ENCODE results near the gene ATG10. TPM values are rescaled to one million over a fixed set of nuclear protein-coding genes. Genes with fewer than 3 reads are reported as not detected.

ATG10 gene
- total and polyA plus RNA-seq, 11 donors = 2.7 to 10.7 (median 5.7) TPM

DNA sequence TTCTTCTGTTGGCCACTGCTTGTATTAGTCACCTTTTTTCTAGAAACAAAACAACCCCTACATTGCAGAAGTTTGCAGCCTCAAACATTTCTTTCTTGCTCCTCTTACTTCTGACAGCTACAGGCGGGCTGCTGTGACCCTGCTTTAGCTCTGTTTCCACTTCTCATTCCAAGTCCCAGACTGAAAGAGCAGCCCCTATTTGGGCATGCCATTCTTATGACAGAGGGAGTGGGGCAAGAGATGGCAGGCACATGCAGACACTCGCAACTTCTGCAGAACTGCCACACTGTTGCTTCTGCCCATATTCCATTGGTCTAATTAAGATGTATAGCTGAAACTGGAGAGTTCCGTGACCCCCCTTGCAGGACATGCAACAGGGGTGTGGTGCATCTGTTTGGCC, 325.9 kb downstream of the ATG10 start:
- H3K4me1 ChIP-seq = peaks cover 0 to 7% (median 0%) of the 10 kb centered on the region in 12 donors
- ATAC-seq = peak in 1 of 4 donors; percentile 84
- no peaks in the 10 kb centered on the region for H3K36me3 ChIP-seq
- no peaks in the 10 kb centered on the region for H3K9me3 ChIP-seq
- TF ChIP-seq, protein P1, sequence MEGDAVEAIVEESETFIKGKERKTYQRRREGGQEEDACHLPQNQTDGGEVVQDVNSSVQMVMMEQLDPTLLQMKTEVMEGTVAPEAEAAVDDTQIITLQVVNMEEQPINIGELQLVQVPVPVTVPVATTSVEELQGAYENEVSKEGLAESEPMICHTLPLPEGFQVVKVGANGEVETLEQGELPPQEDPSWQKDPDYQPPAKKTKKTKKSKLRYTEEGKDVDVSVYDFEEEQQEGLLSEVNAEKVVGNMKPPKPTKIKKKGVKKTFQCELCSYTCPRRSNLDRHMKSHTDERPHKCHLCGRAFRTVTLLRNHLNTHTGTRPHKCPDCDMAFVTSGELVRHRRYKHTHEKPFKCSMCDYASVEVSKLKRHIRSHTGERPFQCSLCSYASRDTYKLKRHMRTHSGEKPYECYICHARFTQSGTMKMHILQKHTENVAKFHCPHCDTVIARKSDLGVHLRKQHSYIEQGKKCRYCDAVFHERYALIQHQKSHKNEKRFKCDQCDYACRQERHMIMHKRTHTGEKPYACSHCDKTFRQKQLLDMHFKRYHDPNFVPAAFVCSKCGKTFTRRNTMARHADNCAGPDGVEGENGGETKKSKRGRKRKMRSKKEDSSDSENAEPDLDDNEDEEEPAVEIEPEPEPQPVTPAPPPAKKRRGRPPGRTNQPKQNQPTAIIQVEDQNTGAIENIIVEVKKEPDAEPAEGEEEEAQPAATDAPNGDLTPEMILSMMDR (IDR thresholded peaks at IDR 0.05) = no peak
- no peak for TF ChIP-seq POLR2A (IDR thresholded peaks at IDR 0.05)
- WGBS, 4 donors = 60 to 64% (median 61%) methylated on average over 3 of the region's 3 CpGs
- no peak overlapping the region for H3K4me3 ChIP-seq
- intact Hi-C loops (cut with DNase I) = no loop called here
- DNase-seq = no peak
- peak overlapping the region in 1 of 12 donors; percentile 21 for H3K27ac ChIP-seq
- H3K27me3 ChIP-seq = no peaks in the 10 kb centered on the region

DNA sequence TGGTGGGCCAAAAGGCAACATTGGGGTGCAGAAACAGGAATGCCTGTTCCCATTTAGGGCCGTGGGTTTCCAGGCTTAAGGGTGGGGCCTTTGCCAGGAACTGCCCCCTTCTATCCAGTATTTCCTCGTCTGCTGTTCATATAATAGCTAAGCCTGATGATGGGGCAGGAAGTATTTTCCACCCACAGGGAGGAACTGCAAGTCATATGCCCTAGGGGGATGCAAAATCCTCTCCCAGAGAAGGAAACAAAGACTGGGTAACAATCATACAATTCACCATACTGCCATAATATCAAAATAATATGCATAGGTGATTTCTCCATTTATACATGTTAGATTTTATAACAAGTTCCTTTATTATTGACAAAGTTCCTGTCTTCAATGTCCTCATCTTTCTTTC, 326.8 kb downstream of the ATG10 start:
- intact Hi-C loops (cut with DNase I) = no loop called here
- ATAC-seq (no peak), DNase-seq (no peak)
- no peak for TF ChIP-seq POLR2A (IDR thresholded peaks at IDR 0.05)
- TF ChIP-seq, protein P1 (IDR thresholded peaks at IDR 0.05) = no peak
- Histone ChIP-seq H3K4me3 (no peak overlapping the region), H3K4me1 (peaks cover 0 to 7% (median 0%) of the 10 kb centered on the region in 12 donors), H3K27ac (no peak overlapping the region), H3K9me3 (no peaks in the 10 kb centered on the region), H3K36me3 (no peaks in the 10 kb centered on the region), H3K27me3 (no peaks in the 10 kb centered on the region)
- 37 to 63% (median 53%) methylated on average over 2 of the region's 2 CpGs for WGBS, 4 donors

DNA sequence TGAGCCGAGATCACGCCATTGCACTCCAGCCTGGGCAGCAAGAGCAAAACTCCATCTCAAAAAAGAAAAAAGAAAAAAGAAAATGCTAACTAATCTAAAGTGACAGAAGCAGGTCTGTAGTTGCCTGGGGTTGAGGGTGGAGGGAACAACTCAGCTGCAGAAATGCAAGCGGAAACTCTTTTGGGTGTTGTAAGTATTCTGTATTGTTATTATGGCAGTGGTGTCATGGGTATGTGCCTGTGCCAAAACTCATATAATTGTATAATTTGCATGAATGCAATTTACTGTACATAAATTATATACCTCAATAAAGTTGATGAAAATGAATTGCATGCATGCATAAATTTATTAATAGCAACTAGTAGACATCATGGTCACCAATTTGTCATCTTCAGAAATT, 329.4 kb downstream of the ATG10 start:
- DNase-seq (no peak), ATAC-seq (no peak)
- Histone ChIP-seq H3K27ac (no peak overlapping the region), H3K27me3 (no peaks in the 10 kb centered on the region), H3K4me3 (no peak overlapping the region), H3K4me1 (peaks cover 0 to 7% (median 0%) of the 10 kb centered on the region in 12 donors), H3K36me3 (peaks cover 0 to 10% (median 0%) of the 10 kb centered on the region in 9 donors), H3K9me3 (no peaks in the 10 kb centered on the region)
- whole genome bisulfite sequencing, 4 donors = 93 to 100% (median 98%) methylated on average over 3 of the region's 3 CpGs
- intact Hi-C loops (cut with DNase I) = no loop called here
- TF ChIP-seq, protein P1 (IDR thresholded peaks at IDR 0.05) = no peak
- no peak for TF ChIP-seq POLR2A (IDR thresholded peaks at IDR 0.05)

Other genes starting within 250 kb of the ATG10 start
- gene SSBP2, start 220.9 kb upstream of the ATG10 start, total RNA-seq = 10 to 100 TPM; 38.6 to 98.1 (median 50.7) TPM
- gene SSBP2, start 220.9 kb upstream of the ATG10 start, polyA plus RNA-seq = 10 to 100 TPM; 25.6 to 59.1 TPM

Data from heart left ventricle (tissue), 16 donors.